HG03442 (cell line): ENCODE data around the gene FBRS.
"Not testable (repeated sequence)": the region's sequence is repeated elsewhere in the genome, so short reads cannot be mapped to it uniquely, and the experiment has no call there.

Source experiments
- ATAC-seq: cut with Tn5 transposase; IDR thresholded peaks from one replicate; pipeline ENCODE4 v1.9.1; 2021; ENCODE audit warnings: mild to moderate bottlenecking, moderate library complexity; ENCODE audit not compliant: unreplicated experiment

Gene FBRS

DNA sequence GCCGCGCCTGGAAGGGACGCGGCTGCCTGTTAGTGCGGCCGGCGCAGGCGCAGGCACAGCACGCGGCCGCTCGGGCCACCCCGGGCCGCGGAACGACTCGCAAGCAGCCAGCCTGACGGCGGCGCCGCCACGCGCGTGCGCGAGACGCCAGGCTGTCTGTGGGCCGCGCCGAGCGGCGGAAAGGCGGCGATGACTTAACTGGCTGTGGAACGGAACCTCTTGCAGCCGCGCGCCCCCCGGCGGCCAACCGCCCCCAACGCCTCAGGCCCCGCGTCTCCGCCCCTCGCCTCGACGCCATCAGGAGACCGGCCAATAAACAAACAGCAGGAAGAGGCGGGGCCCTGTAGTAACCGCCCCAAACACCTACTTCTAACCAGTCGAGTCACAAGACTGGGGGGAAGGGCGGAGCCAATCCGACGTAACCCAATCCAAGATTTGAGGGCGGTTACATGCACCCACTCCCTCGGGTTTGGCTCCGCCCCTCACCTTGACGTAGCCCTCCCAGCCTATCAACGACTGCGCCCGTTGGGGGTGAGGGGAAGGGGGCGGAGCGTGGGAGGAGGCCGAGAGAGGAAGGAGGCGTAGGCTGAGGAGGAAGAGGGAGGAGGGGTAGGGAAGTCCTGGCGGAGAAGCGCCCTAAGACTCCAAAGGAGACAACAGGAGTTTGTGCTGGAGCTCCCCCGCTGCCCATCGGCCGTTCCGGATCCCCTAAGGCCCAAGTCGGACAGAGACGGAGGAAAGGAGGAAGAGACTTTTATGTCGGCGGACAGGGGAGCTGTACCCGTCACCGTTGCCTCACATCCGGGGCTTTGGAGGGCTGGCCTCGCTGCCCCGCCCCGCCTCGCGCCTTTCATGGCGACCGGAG, at the start of gene FBRS:
Gene FBRS, plus strand, starts transcription at position 566 of the 865 bp plus-strand sequence. CDS start 1,088 bp downstream, outside the sequence.
- peak; percentile 64 for ATAC-seq

DNA sequence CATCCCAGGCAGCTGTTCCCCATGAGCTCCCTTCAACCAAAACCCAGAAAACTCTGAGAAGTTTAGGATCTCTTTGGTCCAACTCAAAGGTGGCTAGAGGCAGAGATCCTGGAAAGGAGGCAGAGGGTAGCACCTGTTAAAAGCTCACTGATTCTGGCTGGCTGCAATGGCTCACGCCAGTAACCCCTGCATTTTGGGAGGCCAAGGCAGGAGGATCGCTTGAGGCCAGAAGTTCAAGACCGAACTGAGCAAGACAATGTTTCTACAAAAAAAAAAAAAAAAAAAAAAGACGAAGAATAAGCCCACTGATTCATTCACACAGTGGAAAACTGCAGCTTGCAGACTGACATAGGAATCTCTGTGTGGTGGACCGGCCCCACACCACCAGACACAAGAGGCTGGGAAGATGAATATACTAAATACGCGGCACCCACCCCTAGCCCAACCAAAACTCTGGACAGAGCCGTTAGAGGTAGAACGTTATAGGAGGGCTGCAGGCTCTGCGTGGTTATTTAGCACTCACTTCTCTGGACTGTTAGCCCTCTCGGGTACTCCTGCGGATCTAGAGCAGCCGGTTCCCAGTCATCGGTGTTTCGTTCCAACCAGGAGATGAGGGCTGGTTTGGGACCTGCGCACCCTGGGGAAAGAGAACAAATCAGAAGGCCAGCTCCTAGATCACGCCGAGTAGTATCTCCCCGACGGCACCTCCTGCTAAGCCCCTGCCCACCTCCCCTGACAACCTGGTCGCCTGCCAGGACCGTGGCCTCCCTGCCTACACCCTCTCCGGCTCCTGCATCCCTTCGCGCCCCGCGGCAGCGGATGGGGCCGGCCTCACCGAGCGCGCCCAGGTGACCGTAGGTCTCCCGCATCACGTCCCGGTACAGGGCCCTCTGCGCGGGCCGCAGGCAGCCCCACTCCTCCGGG, 49.0 kb upstream of the FBRS start:
- peak; percentile 20 for ATAC-seq

DNA sequence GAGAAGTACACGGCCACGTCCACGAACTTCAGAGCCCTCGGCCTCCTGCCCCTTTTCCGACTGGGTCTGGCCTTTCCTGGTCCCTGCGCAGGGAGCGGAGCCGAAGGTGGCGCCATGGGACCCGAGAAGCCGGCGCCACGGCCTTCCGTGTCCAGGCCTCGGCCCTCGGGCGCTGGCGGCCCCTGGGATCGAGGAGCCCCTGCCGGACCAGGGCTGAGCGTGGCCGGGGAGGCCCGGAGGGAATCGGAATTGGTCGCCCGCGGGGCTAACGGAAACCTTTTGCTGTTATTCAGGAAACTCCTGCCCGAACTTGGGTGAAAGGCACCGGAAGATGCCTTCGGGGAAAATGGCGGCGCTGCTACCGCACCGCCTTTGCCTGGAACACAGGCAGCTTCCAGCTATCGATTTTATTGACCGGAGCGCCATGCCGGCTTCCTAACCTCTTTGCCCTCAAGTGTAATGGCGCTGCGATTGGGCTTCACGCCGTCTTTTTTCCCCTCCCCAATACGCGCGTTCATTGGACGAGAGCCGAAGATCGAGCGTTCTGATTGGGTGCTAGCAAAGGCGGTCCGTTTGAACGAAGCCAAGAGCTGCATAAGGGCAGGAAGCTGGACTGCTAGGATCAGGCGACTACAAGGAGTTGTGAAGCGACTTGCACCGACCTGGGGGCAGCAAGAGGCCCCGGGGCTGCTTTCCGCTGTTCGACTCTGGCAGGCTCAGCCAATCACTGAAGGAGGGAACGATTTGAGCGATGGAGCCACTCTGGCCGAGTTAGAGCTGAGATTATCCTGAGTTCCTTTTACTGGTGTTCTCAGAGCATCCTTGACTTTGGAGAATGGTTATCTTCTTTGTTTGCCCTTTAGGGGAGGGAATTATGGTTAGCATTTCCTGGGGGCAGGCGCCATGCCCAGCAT, 48.0 kb upstream of the FBRS start, which contains the start of gene ZNF689:
Gene ZNF689, minus strand, starts transcription at position 464 of the 914 bp plus-strand sequence. Its CDS starts 348 bp downstream, at position 116.
- ATAC-seq: peak; percentile 86

DNA sequence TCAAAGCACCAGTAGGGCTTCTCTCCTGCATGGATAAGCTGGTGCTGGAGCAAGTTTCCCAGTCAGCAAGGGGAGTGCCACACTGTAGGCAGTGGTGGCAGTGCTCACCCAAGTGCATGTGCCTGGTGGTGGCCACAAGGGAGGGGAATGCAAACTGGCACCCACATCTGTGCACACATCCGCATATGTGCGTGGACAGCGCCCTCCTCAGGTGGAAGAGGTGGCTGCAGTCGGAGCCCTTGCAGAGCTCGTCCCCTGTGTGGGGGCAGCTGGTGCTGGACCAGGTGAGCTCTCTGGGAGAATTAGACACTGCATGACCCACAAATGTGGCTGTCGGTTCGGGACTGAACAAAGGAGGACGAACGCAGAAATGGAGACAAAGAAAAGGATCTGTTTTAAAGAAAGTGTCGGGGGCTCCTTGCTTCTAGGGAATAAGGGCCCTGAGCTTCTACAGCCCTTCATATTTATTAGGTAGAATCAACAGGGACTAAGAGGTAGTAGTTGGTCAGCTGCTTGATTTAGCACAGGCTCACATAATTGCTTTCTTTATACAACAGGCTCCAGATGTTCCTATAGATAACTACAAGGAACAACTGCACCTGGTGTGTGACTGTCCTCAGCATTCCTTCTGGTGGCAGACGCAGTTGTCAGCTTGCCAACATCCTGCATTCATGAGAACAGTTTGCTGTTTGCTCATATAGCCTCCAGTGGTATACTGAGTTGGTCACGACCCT, 42.7 kb upstream of the FBRS start:
- no peak for ATAC-seq

DNA sequence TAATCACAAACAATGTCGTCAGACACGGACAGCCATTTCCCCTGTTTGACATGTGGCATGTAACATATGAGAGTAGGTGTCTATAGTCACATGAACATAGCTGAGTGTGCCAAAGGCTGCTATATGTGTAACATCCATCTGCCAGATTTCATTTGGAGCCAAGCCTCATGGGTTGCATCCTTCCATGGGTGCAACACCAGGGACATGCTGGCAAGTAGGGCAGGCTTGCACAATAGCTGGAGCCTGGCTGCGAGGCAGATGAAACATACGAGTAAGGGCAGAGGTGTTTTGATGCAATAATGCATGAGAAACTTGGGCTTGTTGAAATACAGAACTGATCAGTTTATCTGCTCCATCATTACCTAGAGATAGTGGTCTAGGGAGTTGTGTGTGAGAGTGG, 39.0 kb upstream of the FBRS start:
- no peak for ATAC-seq

DNA sequence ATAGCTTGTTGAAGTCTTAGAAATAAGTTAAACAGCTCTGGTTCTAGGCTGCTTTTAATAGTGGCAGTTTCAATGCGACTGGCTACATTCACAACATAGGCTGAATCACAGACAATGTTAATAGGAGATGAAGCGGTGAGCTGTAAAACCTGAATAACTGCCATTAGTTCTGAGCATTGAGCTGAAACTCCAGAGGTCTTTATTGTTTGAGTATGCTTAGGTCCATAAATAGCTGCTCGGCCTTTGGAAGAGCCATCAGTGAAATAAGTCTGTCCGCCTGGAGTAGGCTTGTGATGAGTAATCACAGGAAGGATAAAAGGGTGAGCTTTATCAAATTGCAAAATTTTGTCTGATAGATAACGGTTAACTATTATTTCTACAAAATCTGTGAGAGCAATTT, 38.6 kb upstream of the FBRS start:
- no peak for ATAC-seq

DNA sequence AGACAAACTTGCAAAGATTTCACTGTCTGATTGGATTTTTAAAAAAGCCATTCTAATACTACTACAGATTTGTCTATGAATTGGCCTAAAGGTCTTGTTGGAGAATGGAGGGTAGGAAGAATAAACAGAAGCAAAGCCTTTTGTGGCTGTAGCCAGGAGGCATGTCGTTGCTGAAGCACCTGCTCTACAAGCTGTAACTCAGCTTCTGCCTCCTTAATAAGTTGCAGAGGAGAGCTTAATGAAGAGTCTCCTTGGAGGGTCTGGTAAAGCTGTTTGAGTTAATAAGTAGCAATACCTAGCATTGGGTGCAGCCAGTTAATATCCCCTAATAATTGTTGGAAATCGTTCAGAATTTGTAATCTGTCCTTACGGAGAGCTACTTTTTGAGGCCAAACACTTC, 38.1 kb upstream of the FBRS start:
- no peak for ATAC-seq

DNA sequence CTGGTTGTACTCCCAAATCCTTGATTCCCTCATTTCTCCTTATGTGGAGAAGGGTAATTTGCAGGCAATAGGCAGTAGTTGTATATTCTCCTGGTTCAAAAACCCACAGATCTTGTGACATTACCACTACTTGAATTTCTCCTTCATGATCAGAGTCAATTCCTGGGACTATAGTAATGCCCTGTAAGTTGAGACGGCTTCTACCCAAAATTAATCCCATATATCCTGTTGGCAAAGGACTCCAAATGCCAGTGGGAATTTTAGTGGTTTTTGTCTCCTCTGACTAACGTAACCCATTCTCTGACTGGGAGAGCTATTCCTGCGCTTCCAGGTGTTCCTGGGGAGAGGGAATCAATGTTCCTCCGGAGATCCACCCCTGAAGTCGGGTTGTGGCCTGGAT, 36.5 kb upstream of the FBRS start:
- no peak for ATAC-seq

DNA sequence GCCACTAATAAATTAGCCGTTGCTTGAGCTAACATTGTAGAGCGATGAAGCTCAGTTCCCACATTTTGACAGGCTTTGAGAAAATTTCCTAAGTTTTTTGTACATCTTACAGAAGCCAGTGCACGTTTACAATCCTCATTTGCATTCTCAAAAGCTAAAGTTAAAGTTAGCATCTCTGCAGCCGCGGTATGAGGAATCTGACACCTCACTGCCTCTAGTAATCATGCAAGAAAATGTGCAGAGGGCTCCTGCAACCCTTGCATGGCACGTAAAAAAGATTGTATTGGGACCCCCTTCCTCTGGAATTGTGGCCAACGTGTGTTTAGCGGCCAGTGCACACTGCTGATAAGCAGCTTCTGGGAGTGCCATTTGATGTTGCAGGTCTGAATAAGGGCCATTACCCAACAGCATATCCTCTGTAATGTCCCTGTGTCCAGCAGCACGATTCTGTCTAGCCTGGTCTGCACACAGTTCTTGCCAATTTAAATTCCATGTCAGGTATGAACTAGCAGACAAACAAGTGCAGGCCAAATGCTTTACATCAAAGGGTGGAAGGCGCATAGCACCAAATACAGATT, 35.7 kb upstream of the FBRS start:
- no peak for ATAC-seq

DNA sequence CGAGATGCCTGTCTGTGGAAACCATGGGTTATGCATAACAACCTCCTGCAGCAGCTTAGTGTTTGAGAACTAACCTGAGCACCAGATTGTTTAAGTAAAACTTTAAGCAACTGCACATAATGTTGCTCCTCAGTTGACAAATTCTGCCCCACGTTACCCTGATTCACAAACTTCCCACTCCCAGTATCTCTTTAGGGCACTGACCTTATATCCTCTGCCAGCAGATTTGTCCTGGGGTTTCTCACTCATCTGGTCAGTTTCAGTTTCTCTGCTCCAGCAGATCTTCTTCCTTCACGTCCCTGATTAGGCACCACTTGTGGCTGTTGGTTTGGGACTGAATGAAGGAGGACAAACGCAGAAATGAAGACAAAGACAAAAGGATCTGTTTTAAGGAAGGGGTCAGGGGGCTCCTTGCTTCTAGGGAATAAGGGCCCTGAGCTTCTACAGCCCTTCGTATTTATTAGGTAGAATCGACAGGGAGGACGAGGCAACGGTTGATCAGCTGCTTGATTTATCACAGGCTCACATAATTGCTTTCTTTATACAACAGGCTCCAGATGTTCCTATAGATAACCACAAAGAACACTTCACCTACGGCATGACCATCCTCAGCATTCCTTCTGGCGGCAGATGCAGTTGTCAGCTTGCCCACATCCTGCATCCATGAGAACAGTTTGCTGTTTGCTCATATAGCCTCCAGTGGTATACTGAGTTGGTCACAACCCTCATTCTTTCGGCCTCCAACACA, 34.5 kb upstream of the FBRS start:
- no peak for ATAC-seq

DNA sequence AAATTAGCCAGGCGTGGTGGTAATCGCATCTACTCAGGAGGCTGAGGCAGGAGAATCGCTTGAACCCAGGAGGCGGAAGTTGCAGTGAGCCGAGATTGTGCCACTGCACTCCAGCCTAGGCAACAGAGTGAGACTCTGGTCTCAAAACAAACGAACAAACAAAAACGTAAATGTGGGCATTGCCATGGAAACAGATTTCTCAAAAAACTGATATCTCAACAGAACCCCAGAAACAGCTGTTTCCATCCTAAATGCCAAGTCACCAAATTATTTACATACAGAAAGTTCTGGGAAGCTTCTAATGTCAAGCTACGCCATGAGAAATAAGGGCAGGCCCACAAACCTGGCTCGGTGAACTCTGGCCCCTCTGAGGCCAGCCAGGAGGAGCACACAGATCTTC, 32.0 kb upstream of the FBRS start:
- no peak for ATAC-seq

DNA sequence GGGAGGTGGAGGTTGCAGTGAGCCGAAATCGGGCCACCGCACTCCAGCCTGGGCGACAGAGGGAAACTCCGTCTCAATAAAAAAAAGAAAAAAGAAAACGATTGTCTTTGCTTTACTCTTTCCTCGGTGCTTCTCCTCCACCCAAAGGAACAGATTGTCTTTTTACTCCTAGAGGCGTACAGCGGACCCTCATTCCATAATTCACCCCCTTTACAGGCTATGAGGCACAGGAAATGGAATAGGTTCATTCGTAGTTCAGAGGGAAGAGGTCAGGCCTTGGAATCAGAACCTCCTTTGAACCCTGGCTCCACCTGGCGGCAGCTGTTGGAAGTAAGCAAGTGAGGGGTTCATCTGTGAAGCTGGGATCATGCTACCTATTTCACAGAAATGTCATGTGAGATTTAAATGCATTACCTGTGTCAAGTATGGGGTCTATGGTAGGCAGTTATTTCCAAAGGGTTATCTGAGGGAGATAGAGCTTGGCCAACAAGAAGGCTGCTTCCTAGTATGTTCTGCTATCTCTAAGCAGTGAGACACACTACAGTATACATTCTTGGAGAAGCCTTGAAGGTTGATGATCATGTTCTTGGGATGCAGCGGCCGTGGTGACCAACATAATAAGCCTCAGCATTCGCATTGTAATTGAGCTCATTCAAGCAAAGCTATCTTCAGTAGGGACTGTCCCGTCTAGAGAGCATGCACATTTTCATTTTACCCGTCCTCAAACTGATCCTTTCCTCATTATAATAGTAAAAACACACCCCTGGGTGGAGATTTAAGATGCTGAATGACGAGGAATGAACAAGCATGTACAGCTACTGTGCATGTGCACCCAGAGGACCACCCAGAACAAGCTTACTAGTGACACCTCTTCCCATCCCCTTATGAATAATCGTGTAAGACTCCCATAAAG, 29.3 kb upstream of the FBRS start:
- ATAC-seq: no peak

DNA sequence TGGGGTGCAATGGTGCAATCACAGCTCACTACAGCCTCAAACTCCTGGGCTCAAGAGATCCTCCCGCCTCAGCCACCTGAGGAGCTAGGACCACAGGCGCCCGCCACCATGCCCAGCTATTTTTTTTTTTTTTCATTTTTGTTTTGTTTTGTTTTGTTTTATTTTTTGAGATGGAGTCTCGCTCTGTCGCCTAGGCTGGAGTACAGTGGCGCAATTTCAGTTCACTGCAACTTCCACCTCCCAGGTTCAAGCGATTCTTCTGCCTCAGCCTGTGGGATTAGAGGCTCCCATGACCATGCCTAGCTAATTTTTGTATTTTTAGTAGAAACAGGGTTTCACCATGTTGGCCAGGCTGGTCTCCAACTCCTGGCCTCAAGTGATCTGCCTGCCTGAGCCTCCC, 25.8 kb upstream of the FBRS start:
- not testable (repeated sequence) for ATAC-seq

DNA sequence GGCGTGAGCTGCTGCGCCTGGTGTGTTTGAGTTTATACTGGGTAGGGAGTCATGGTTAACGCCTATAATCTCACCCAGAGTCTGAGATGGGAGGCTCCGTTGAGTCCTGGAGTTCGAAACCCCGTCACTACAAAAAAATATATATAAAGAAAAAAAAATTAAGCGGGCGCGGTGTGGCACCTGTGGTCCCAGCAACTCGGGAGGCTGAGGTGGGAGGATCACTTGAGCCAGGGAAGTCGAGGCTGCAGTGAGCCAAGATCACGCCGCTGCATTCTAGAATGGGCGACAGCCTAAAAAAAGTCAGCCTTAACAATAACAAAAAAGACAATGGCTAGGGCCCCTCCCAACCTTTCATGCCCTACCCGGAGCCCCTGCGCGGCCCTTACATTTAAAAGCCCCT, 24.7 kb upstream of the FBRS start:
- no peak for ATAC-seq

DNA sequence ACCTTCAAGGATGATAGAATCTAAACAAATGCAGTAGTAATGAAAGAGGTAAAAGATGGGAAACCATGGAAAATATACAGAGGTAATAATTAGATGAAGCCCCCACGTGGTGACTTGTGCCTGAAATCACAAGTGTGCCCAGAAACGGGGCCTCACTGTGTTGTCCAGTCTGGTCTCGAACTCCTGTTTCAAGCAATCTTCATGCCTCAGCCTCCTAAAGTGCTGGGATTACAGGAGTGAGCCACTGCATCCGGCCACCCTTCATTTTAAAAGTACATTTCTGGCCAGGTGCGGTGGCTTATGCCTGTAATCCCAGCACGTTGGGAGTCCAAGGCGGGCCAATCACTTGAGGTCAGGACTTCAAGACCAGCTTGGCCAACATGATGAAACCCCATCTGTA, 21.6 kb upstream of the FBRS start:
- ATAC-seq: no peak

DNA sequence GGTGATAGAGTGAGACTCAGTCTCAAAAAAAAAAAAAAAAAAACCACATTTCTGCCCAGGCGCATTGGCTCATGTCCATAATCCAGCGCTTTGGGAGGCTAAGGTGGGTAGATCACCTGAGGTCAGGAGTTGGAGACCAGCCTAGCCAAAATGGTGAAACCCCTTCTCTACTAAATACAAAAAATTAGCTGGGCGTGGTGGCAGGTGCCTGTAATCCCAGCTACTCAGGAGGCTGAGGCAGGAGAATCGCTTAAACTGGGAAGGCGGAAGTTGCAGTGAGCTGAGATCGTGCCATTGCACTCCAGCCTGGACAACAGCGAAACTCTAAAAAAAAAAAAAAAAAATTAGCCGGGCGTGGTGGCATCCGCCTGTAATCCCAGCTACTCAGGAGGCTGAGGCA, 21.1 kb upstream of the FBRS start:
- not testable (repeated sequence) for ATAC-seq

DNA sequence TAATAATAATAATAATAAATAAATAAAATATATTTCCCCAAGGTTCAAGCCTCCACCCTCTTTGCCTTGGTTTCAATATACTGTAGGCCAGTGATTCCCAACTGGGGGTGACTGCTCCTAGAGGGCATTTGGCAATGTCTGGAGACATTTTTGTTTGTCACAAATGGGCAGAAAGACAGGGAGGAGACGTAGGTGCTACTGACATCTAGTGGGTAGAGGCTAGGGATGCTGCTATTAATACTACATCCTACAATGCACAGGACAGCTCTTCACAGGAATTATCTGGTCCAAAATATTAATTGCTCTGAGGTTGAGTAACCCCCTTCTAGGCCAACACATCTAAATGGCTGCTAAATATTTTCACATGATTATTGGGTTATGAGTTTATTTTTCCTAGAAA, 20.3 kb upstream of the FBRS start:
- no peak for ATAC-seq
